ENCODE results near the gene RABEP2. TPM values are rescaled to one million over a fixed set of nuclear protein-coding genes. Genes with fewer than 3 reads are reported as not detected.
"Not testable (repeated sequence)": the region's sequence is repeated elsewhere in the genome, so short reads cannot be mapped to it uniquely, and the experiment has no call there.

The RABEP2 gene, protein sequence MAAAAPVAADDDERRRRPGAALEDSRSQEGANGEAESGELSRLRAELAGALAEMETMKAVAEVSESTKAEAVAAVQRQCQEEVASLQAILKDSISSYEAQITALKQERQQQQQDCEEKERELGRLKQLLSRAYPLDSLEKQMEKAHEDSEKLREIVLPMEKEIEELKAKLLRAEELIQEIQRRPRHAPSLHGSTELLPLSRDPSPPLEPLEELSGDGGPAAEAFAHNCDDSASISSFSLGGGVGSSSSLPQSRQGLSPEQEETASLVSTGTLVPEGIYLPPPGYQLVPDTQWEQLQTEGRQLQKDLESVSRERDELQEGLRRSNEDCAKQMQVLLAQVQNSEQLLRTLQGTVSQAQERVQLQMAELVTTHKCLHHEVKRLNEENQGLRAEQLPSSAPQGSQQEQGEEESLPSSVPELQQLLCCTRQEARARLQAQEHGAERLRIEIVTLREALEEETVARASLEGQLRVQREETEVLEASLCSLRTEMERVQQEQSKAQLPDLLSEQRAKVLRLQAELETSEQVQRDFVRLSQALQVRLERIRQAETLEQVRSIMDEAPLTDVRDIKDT
- 10 to 100 TPM in 1 of 2 experiments, 1 to 10 TPM in 1; 8.1 to 12.9 TPM for total RNA-seq

DNA sequence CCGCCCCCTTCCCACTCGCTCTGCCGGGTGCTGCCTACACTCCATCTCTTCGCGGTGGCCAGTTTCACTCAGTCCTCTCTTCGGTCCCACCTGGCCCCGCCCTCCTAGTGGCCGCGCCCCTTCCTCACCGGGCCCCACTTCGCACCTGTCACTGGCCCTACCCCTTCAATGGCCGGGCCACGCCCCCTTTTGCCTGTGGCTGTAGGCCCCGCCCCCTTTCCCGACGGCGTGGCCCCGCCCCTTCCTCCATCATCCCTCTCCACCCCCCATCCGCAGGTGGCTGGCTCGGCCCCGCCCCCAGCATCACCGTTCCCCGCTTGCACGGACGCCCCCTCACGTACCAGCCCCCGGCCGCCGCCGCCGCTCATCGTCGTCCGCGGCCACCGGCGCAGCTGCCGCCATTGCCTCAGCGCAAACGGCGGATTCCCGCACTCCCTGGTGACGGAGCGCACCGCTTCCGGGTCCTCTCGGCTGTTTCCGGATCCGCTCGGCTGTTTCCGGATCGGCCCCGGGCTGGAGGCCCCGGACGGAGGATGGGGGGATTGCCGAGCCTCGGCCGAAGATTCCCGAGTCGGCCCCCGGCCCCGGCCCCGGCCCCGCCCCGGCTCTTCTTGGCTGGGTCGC is at the start of gene RABEP2:
TSS of gene RABEP2 (minus strand) at position 477 of the 624 bp plus-strand sequence. CDS start at position 402, 75 bp downstream.
- CTCF ChIA-PET: no interaction called here
- no peaks in the 10 kb centered on the region for H3K9me3 Mint-ChIP-seq (ENCODE audit: low read depth)
- H3K4me3 Mint-ChIP-seq: peak within 1 kb of the TSS; percentile 87
- DNase-seq (peak; percentile 99), ATAC-seq (peak; percentile 93)
- POLR2A ChIA-PET: no interaction called here
- intact Hi-C loops (cut with DNase I, micrococcal nuclease): loop anchor here (1.0 to 10.0 kb wide), 12 partner anchors 11 to 1140 kb away; partner anchors contain the start of genes SH2B1 (in 2 of the 2), ALDOA (in 1 of the 2), ATP2A1 (in 1 of the 2) and NFATC2IP (in 1 of the 2)
- peak within 1 kb of the TSS; percentile 96 for H3K27ac Mint-ChIP-seq
- H3K4me1 Mint-ChIP-seq: peaks cover 14% of the 10 kb centered on the region
- peaks cover 4% of the 10 kb centered on the region for H3K36me3 Mint-ChIP-seq (ENCODE audit: low read depth)
- H3K27me3 Mint-ChIP-seq: no peaks in the 10 kb centered on the region

DNA sequence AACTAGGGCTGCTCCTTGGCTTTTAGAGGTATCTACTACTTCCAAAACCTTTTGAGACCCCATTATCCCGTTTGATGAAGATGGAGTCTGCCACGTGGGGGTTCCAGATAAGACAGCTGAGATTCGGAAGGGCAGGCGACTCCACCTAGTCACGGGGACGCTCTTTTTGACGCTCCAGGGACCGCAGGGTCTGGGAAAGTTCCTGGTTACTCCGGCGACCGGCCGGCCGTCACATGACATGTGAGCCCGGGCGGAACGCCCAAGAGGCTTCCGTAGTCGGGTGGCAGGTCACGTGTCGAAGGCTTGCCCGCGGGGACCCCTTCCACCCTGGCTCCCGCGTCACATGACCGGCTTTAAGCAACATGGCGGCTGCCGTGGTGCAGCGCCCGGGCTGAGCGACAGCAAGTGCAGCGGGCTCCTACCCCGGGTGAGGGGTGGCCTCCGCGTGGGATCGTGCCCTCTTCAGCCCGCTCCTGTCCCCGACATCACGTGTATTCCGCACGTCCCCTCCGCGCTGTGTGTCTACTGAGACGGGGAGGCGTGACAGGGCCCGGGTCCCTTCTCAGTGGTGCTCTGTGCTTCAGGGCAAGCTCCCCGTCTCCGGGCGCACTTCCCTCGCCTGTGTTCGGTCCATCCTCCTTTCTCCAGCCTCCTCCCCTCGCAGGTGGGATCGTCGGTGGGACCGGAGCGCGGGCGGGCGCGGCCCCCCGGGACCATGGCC is 49.6 kb upstream of the RABEP2 start, which contains the start of gene SPNS1:
TSS of gene SPNS1 (plus strand) at position 342 of the 721 bp plus-strand sequence. CDS start at position 716, 374 bp downstream.
- ChIA-PET POLR2A (interaction anchor here (1.7 kb wide), 1 partner anchor 54 kb away, joined by 6 read pairs; no protein-coding TSS in a partner anchor), CTCF (interaction anchor here (0.7 to 1.6 kb wide), 8 partner anchors 19 to 100 kb away, joined by 3 to 7 read pairs (median 4); no protein-coding TSS in a partner anchor)
- Mint-ChIP-seq H3K9me3 (ENCODE audit: low read depth) (no peaks in the 10 kb centered on the region), H3K4me1 (peaks cover 30% of the 10 kb centered on the region), H3K4me3 (peak within 1 kb of the TSS; percentile 98), H3K27me3 (no peaks in the 10 kb centered on the region), H3K27ac (peak within 1 kb of the TSS; percentile 93), H3K36me3 (ENCODE audit: low read depth) (peaks cover 4% of the 10 kb centered on the region)
- intact Hi-C loops (cut with DNase I, micrococcal nuclease): loop anchor here (1.0 to 5.0 kb wide), 6 partner anchors 16 to 482 kb away; partner anchors contain the start of genes ATXN2L (in 1 of the 2), CLN3 (in 1 of the 2), NFATC2IP (in 1 of the 2) and RABEP2 (in 1 of the 2)
- DNase-seq (peak; percentile 98), ATAC-seq (peak; percentile 94)

DNA sequence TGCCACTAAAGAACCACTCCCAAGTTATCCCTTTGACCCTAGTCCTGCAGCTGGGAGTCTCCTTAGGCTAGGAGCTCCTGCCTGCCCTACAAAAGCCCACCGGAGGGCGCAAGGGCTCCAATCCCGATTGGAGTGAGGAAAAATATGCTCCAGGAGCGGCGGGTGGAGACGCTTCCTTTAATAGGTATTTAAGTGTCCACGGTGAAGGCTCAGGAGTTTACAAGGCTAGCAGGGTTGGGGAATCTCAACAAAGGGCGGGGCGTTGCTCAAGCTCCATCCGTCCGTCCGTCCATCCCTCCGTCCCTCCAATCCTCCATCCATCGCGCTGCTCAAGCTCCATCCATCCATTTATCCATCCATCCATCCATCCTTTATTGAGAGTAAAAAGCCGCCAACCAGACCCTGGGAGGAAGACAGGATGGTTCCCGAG is 49.0 kb upstream of the RABEP2 start:
- ATAC-seq (peak; percentile 27), DNase-seq (peak; percentile 69)
- ChIA-PET POLR2A (interaction anchor here (0.7 to 1.7 kb wide), 2 partner anchors 55 to 1002 kb away, joined by 4 to 6 read pairs; no protein-coding TSS in a partner anchor), CTCF (interaction anchor here (0.6 to 1.6 kb wide), 13 partner anchors 20 to 147 kb away, joined by 3 to 7 read pairs (median 4); no protein-coding TSS in a partner anchor)
- peak overlapping the region; percentile 98 for H3K4me3 Mint-ChIP-seq
- H3K27me3 Mint-ChIP-seq: no peaks in the 10 kb centered on the region
- no peaks in the 10 kb centered on the region for H3K9me3 Mint-ChIP-seq (ENCODE audit: low read depth)
- peaks cover 4% of the 10 kb centered on the region for H3K36me3 Mint-ChIP-seq (ENCODE audit: low read depth)
- intact Hi-C loops (cut with DNase I, micrococcal nuclease): loop anchor here (1.0 to 5.0 kb wide), 6 partner anchors 16 to 481 kb away; partner anchors contain the start of genes ATXN2L (in 1 of the 2), CLN3 (in 1 of the 2), NFATC2IP (in 1 of the 2) and RABEP2 (in 1 of the 2)
- H3K27ac Mint-ChIP-seq: peak overlapping the region; percentile 93
- peaks cover 30% of the 10 kb centered on the region for H3K4me1 Mint-ChIP-seq

DNA sequence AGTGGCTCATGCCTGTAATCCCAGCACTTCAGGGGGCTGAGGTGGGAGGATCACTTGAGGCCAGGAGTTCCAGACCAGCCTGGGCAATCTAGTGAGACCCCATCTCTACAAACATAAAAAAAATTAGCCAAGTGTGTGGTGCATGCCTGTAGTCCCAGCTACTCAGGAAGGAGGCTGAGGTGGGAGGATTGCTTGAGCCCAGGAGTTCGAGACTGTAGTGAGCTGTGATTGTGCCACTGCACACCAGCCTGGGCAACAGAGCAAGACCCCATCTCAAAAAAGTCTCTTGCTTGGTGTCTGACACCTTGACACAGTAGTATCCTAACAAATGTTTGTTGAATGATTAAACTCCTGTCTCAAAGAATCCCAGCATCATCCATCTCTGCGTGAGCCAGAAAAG is 44.7 kb upstream of the RABEP2 start:
- ATAC-seq; DNase-seq; H3K27ac Mint-ChIP-seq; H3K27me3 Mint-ChIP-seq; H3K9me3 Mint-ChIP-seq (ENCODE audit: low read depth); POLR2A ChIA-PET; H3K4me3 Mint-ChIP-seq; H3K4me1 Mint-ChIP-seq; H3K36me3 Mint-ChIP-seq (ENCODE audit: low read depth): not testable (repeated sequence)
- intact Hi-C loops (cut with DNase I, micrococcal nuclease): loop anchor here in 1 of 2 experiments (5.0 kb wide), 1 partner anchor 58 kb away; no protein-coding TSS in a partner anchor
- CTCF ChIA-PET: interaction anchor here (2.0 kb wide), 1 partner anchor 11 kb away, joined by 6 read pairs; no protein-coding TSS in a partner anchor

DNA sequence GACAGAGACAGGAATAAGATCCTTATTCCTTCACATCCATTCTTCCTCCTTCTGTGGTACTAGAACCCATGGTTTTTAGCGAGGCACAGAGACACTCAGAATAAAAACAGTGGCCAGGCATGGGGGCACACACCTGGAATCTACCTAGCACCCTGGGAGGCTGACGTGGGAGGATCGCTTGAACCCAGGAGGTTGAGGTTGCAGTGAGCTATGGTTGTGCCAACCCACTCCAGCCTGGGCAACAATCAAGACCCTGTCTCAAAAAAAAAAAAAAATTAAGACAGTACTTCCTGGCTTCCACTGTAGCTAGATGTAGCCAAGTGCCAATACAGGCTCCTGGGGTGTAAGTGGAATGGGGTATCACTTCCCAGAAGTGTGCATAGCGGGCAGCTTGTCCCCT is 42.1 kb upstream of the RABEP2 start:
- DNase-seq (no peak), ATAC-seq (no peak)
- POLR2A ChIA-PET: no interaction called here
- H3K27ac Mint-ChIP-seq: no peak overlapping the region
- H3K9me3 Mint-ChIP-seq (ENCODE audit: low read depth): no peaks in the 10 kb centered on the region
- H3K4me3 Mint-ChIP-seq: no peak overlapping the region
- CTCF ChIA-PET: no interaction called here
- H3K4me1 Mint-ChIP-seq: no peaks in the 10 kb centered on the region
- H3K36me3 Mint-ChIP-seq (ENCODE audit: low read depth): peaks cover 12% of the 10 kb centered on the region
- H3K27me3 Mint-ChIP-seq: no peaks in the 10 kb centered on the region
- intact Hi-C loops (cut with DNase I, micrococcal nuclease): no loop called here

DNA sequence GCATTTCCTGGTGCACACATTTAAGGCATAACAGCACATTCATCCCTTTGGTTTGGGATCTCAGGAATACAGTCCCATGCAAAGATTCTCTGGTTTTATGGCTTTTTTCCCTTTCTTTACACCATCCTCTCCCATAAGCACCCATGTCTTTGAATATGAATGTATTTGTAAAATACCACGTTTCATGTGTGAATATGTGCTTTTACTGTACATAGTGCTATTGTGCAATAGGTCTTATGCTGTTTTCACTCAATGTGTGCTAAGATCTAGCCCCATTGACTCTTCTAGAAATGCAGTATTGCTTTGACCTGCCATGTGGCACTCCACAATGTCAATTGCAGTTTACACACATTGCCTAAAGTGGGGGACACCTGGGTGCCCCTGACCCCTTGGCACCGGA is 39.5 kb upstream of the RABEP2 start:
- POLR2A ChIA-PET: no interaction called here

DNA sequence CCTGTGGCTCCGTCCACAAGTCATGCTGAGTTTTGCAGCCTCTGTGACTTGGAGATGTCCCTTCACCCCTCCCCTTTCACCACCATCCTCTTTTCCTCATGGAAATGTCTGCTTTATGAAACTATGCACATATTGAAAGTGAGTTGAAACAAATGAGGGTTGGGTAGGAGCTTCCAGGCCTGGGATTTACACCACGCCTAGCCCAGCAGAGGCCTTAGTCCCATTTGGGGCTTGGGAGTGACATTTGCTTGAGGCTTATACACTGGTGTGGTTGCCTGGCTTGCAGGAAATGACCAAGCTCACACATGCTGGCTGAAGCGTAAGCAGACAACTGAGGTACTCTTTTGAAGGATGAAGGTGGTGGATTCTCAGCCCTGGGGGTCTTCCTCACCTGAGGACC is 39.0 kb upstream of the RABEP2 start:
- CTCF ChIA-PET: interaction anchor here (0.7 to 1.0 kb wide), 2 partner anchors 22 to 27 kb away, joined by 3 read pairs; no protein-coding TSS in a partner anchor
- POLR2A ChIA-PET: no interaction called here
- intact Hi-C loops (cut with DNase I, micrococcal nuclease): no loop called here

More for the DNA sequence above, 39.5 kb upstream of the RABEP2 start:
- Mint-ChIP-seq H3K9me3 (ENCODE audit: low read depth) (no peaks in the 10 kb centered on the region), H3K27me3 (no peaks in the 10 kb centered on the region), H3K4me1 (no peaks in the 10 kb centered on the region), H3K36me3 (ENCODE audit: low read depth) (peaks cover 29% of the 10 kb centered on the region), H3K4me3 (no peak overlapping the region), H3K27ac (no peak overlapping the region)
- DNase-seq: no peak
- intact Hi-C loops (cut with DNase I, micrococcal nuclease): no loop called here
- no peak for ATAC-seq
- CTCF ChIA-PET: no interaction called here

DNA sequence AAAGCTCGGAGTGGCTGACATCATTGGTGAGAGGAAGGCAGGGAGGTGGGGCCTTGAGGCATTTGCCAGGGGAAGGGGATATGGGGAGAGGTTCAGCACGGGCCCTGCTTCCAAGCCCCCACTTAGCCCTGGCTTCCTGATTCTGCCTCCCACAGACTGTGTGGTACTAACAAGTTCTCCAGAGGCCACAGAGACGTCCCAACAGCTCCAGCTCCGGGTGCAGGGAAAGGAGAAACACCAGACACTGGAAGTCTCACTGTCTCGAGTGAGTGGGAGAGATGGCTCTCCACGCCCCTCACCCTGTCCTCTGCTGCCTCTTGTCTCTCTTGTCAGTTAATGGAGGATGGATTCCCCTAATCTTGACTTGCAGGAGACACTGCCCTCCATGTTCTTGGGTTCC is 33.8 kb upstream of the RABEP2 start:
- ATAC-seq (no peak), DNase-seq (no peak)
- Mint-ChIP-seq H3K4me1 (no peaks in the 10 kb centered on the region), H3K36me3 (ENCODE audit: low read depth) (peaks cover 51% of the 10 kb centered on the region), H3K27ac (no peak overlapping the region), H3K27me3 (no peaks in the 10 kb centered on the region), H3K9me3 (ENCODE audit: low read depth) (no peaks in the 10 kb centered on the region), H3K4me3 (no peak overlapping the region)
- ChIA-PET CTCF (no interaction called here), POLR2A (no interaction called here)
- intact Hi-C loops (cut with DNase I, micrococcal nuclease): no loop called here

More for the DNA sequence above, 39.0 kb upstream of the RABEP2 start:
- H3K27ac Mint-ChIP-seq: no peak overlapping the region
- peaks cover 34% of the 10 kb centered on the region for H3K36me3 Mint-ChIP-seq (ENCODE audit: low read depth)
- ATAC-seq (no peak), DNase-seq (no peak)
- H3K4me1 Mint-ChIP-seq: no peaks in the 10 kb centered on the region
- H3K4me3 Mint-ChIP-seq: no peak overlapping the region
- no peaks in the 10 kb centered on the region for H3K9me3 Mint-ChIP-seq (ENCODE audit: low read depth)
- H3K27me3 Mint-ChIP-seq: no peaks in the 10 kb centered on the region

DNA sequence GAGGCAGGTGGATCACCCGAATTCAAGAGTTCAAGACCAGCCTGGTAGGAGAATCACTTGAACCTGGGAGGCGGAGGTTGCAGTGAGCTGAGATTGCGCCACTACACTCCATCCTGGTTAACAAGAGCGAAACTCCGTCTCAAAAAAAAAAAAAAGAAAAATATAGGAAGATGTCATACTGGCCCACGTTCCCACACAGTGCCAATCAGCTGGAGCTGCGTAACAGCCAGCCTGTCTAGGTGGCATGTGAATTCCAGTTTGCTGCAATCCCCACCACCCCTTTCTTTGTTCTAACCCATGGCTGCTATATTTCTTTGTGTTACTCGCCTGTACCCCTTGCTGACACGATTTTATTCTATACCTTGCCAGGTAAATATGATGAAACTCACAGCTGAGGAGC is 33.2 kb upstream of the RABEP2 start:
- H3K27me3 Mint-ChIP-seq: no peaks in the 10 kb centered on the region
- intact Hi-C loops (cut with DNase I, micrococcal nuclease): no loop called here
- H3K9me3 Mint-ChIP-seq (ENCODE audit: low read depth): no peaks in the 10 kb centered on the region
- H3K4me1 Mint-ChIP-seq: peaks cover 3% of the 10 kb centered on the region
- no peak overlapping the region for H3K4me3 Mint-ChIP-seq
- DNase-seq (no peak), ATAC-seq (no peak)
- H3K27ac Mint-ChIP-seq: no peak overlapping the region
- POLR2A ChIA-PET: interaction anchor here (0.6 kb wide), 1 partner anchor 11 kb away, joined by 9 read pairs; no protein-coding TSS in a partner anchor
- CTCF ChIA-PET: no interaction called here
- peaks cover 56% of the 10 kb centered on the region for H3K36me3 Mint-ChIP-seq (ENCODE audit: low read depth)

DNA sequence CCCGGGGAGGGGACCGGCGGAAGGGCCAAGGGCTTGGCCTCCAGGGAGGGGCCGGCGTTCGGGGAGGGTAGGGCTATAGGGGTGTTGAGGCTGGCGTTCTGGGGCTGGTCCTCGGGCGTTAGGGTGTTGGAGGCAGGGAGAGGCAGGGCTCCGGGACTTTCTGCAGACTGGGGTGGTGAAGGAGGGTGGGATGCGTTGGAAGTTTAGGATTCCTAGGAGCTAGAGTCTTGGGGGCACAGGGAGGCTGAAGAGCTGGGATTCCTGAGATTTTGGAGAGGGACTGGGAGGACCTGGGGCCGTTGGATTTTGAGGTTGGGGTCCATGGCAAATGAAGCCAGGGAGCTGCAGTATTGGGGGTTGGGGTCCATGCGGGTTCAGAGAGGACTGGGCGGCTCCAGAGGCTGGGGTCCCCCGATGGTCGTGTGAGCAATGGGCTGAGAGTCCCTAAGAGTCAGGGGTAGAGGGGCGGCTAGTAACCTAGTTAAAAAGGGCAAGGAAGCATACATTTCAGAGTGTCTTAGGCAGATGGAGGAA is 26.4 kb upstream of the RABEP2 start:
- POLR2A ChIA-PET: no interaction called here
- Mint-ChIP-seq H3K4me1 (peaks cover 23% of the 10 kb centered on the region), H3K36me3 (ENCODE audit: low read depth) (peaks cover 33% of the 10 kb centered on the region), H3K9me3 (ENCODE audit: low read depth) (no peaks in the 10 kb centered on the region), H3K27ac (peak overlapping the region; percentile 88), H3K4me3 (peak overlapping the region; percentile 98), H3K27me3 (no peaks in the 10 kb centered on the region)
- CTCF ChIA-PET: no interaction called here
- DNase-seq (peak; percentile 65), ATAC-seq (no peak)
- intact Hi-C loops (cut with DNase I, micrococcal nuclease): loop anchor here in 1 of 2 experiments (2.0 to 5.0 kb wide), 2 partner anchors 89 to 129 kb away; partner anchors contain the start of genes ATXN2L and SH2B1

Data from activated CD4-positive, alpha-beta T cell treated with anti-CD3 and anti-CD28 coated beads for 36 hours (primary cell).